ENCODE measurements around the gene KLLN.
A peak's percentile ranks its signal among the peaks of the same experiment; 100 is the strongest.
"Not testable (repeated sequence)": the region's sequence is repeated elsewhere in the genome, so short reads cannot be mapped to it uniquely, and the experiment has no call there.

Gene KLLN, protein sequence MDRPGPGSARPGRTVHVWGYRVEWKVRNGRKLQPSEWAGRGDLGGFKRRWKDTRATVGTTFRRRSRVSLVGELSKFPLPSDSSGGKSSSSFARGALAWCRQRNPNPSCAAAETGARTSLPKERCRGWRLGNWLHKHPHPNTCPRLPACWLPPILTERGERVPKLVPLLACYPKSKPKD

GRCh38 chr10:87863053-87863943 lies at the start of gene KLLN, which contains the start of gene PTEN:
Gene KLLN (minus strand): TSS chr10:87863533. CDS start chr10:87862487, 1,046 bp downstream.
Gene PTEN (plus strand): TSS chr10:87863625. CDS start chr10:87864470, 845 bp downstream.
- Histone ChIP-seq H3K27me3 (ENCODE audit: insufficient read depth, insufficient read length) (no peaks in the 10 kb centered on the region), H3K4me1 (ENCODE audit: insufficient read depth, insufficient read length) (no peaks in the 10 kb centered on the region), H3K9ac (ENCODE audit: insufficient read length, low read depth) (peak within 1 kb of the TSS; percentile 92), H3K36me3 (ENCODE audit: insufficient read depth, insufficient read length, low read length) (no peaks in the 10 kb centered on the region), H3K4me3 (ENCODE audit: insufficient read length, low read depth) (peak within 1 kb of the TSS; percentile 85), H3K9me3 (ENCODE audit: insufficient read depth, low read length) (no peaks in the 10 kb centered on the region)
- TF ChIP-seq YY1 (IDR thresholded peaks at IDR 0.05; ENCODE audit: insufficient read depth, insufficient read length) (peak; percentile 64), SUZ12 (IDR thresholded peaks at IDR 0.05; ENCODE audit: extremely low read depth, insufficient read depth, insufficient read length) (no peak)
- DNase-seq (ENCODE audit: low read depth, low spot score) = peak; percentile 73

DNA sequence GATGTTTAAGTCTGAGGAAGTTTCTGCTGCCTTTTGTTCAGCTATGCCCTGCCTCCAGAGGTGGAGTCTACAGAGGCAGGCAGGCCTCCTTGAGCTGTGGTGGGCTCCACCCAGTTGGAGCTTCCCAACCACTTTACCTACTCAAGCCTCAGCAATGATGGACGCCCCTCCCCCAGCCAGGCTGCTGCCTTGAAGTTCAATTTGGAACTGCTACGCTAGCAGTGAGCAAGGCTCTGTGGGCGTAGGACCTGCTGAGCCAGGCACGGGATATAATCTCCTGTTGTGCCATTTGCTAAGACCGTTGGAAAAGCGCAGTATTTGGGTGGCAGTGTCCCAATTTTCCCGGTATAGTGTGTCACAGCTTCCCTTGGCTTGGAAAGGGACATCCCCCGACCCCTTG lies 40.1 kb upstream of the KLLN start:
- not testable (repeated sequence) for DNase-seq (ENCODE audit: low read depth, low spot score); H3K9ac ChIP-seq (ENCODE audit: insufficient read length, low read depth); H3K4me1 ChIP-seq (ENCODE audit: insufficient read depth, insufficient read length); H3K27me3 ChIP-seq (ENCODE audit: insufficient read depth, insufficient read length); H3K4me3 ChIP-seq (ENCODE audit: insufficient read length, low read depth); H3K36me3 ChIP-seq (ENCODE audit: insufficient read depth, insufficient read length, low read length)
- peaks cover 13% of the 10 kb centered on the region; the same call in 1 of the 2 replicates for H3K9me3 ChIP-seq (ENCODE audit: insufficient read depth, low read length)

GRCh38 chr10:87897957-87898356 lies 34.6 kb upstream of the KLLN start:
- not testable (repeated sequence) for DNase-seq (ENCODE audit: low read depth, low spot score); H3K9ac ChIP-seq (ENCODE audit: insufficient read length, low read depth); H3K4me3 ChIP-seq (ENCODE audit: insufficient read length, low read depth); H3K4me1 ChIP-seq (ENCODE audit: insufficient read depth, insufficient read length); H3K27me3 ChIP-seq (ENCODE audit: insufficient read depth, insufficient read length); H3K36me3 ChIP-seq (ENCODE audit: insufficient read depth, insufficient read length, low read length); H3K9me3 ChIP-seq (ENCODE audit: insufficient read depth, low read length)

- Histone ChIP-seq H3K4me3 (ENCODE audit: insufficient read length, low read depth) (no peak overlapping the region), H3K9me3 (ENCODE audit: insufficient read depth, low read length) (no peaks in the 10 kb centered on the region; the same call in 1 of the 2 replicates), H3K27me3 (ENCODE audit: insufficient read depth, insufficient read length) (no peaks in the 10 kb centered on the region), H3K36me3 (ENCODE audit: insufficient read depth, insufficient read length, low read length) (no peaks in the 10 kb centered on the region), H3K4me1 (ENCODE audit: insufficient read depth, insufficient read length) (no peaks in the 10 kb centered on the region), H3K9ac (ENCODE audit: insufficient read length, low read depth) (no peak overlapping the region)
- no peak for DNase-seq (ENCODE audit: low read depth, low spot score)
- no peak for TF ChIP-seq YY1 (IDR thresholded peaks at IDR 0.05; ENCODE audit: insufficient read depth, insufficient read length)
- no peak for TF ChIP-seq ZNF274 (IDR thresholded peaks at IDR 0.05; ENCODE audit: low read depth, low read length)
- no peak for TF ChIP-seq SUZ12 (IDR thresholded peaks at IDR 0.05; ENCODE audit: extremely low read depth, insufficient read depth, insufficient read length)
Measured at GRCh38 chr10:87896216-87896615, 32.9 kb upstream of the KLLN start.

DNA sequence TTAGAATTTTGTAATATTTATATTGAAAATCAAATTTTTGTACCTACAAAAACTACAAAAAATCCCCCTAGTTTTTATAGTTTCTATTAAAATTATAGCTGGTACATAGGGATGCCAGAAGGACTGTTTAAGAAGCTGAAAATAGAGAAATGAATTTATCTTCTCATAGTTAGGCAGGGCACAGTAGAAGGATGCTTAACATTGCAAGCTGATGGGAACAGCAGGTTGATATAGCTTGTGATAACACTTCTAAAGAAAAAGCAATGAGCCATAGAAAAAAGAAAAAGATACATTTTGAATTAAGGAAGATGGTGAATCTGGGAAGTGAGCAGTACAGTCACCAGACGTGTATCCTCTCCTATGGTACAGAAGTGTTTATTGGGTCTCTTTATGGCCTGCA lies 32.1 kb upstream of the KLLN start:
- no peak overlapping the region for H3K4me3 ChIP-seq (ENCODE audit: insufficient read length, low read depth)
- H3K4me1 ChIP-seq (ENCODE audit: insufficient read depth, insufficient read length) = no peaks in the 10 kb centered on the region
- no peaks in the 10 kb centered on the region for H3K36me3 ChIP-seq (ENCODE audit: insufficient read depth, insufficient read length, low read length)
- no peak for TF ChIP-seq ZNF274 (IDR thresholded peaks at IDR 0.05; ENCODE audit: low read depth, low read length)
- TF ChIP-seq YY1 (IDR thresholded peaks at IDR 0.05; ENCODE audit: insufficient read depth, insufficient read length) = no peak
- TF ChIP-seq SUZ12 (IDR thresholded peaks at IDR 0.05; ENCODE audit: extremely low read depth, insufficient read depth, insufficient read length) = no peak
- no peak for DNase-seq (ENCODE audit: low read depth, low spot score)
- H3K9me3 ChIP-seq (ENCODE audit: insufficient read depth, low read length) = no peaks in the 10 kb centered on the region; the same call in 1 of the 2 replicates
- no peaks in the 10 kb centered on the region for H3K27me3 ChIP-seq (ENCODE audit: insufficient read depth, insufficient read length)
- H3K9ac ChIP-seq (ENCODE audit: insufficient read length, low read depth) = no peak overlapping the region

- TF ChIP-seq YY1 (IDR thresholded peaks at IDR 0.05; ENCODE audit: insufficient read depth, insufficient read length) = no peak
- TF ChIP-seq SUZ12 (IDR thresholded peaks at IDR 0.05; ENCODE audit: extremely low read depth, insufficient read depth, insufficient read length) = no peak
- TF ChIP-seq ZNF274 (IDR thresholded peaks at IDR 0.05; ENCODE audit: low read depth, low read length) = no peak
- H3K36me3 ChIP-seq (ENCODE audit: insufficient read depth, insufficient read length, low read length) = peaks cover 18% of the 10 kb centered on the region
Measured at GRCh38 chr10:87887548-87888289, 24.4 kb upstream of the KLLN start.

GRCh38 chr10:87887146-87887545 lies 23.8 kb upstream of the KLLN start:
- H3K9ac ChIP-seq (ENCODE audit: insufficient read length, low read depth) = no peak overlapping the region
- no peak for TF ChIP-seq ZNF274 (IDR thresholded peaks at IDR 0.05; ENCODE audit: low read depth, low read length)
- TF ChIP-seq YY1 (IDR thresholded peaks at IDR 0.05; ENCODE audit: insufficient read depth, insufficient read length) = no peak
- TF ChIP-seq SUZ12 (IDR thresholded peaks at IDR 0.05; ENCODE audit: extremely low read depth, insufficient read depth, insufficient read length) = no peak
- no peak overlapping the region for H3K4me3 ChIP-seq (ENCODE audit: insufficient read length, low read depth)
- H3K36me3 ChIP-seq (ENCODE audit: insufficient read depth, insufficient read length, low read length) = peaks cover 18% of the 10 kb centered on the region
- no peaks in the 10 kb centered on the region; the same call in 1 of the 2 replicates for H3K9me3 ChIP-seq (ENCODE audit: insufficient read depth, low read length)
- DNase-seq (ENCODE audit: low read depth, low spot score) = no peak
- no peaks in the 10 kb centered on the region for H3K4me1 ChIP-seq (ENCODE audit: insufficient read depth, insufficient read length)
- no peaks in the 10 kb centered on the region for H3K27me3 ChIP-seq (ENCODE audit: insufficient read depth, insufficient read length)

More at GRCh38 chr10:87887548-87888289, 24.4 kb upstream of the KLLN start:
- no peak for DNase-seq (ENCODE audit: low read depth, low spot score)
- Histone ChIP-seq H3K4me1 (ENCODE audit: insufficient read depth, insufficient read length) (no peaks in the 10 kb centered on the region), H3K9me3 (ENCODE audit: insufficient read depth, low read length) (no peaks in the 10 kb centered on the region; the same call in 1 of the 2 replicates), H3K9ac (ENCODE audit: insufficient read length, low read depth) (no peak overlapping the region), H3K4me3 (ENCODE audit: insufficient read length, low read depth) (no peak overlapping the region), H3K27me3 (ENCODE audit: insufficient read depth, insufficient read length) (no peaks in the 10 kb centered on the region)

Data from NT2/D1 (cell line).